HG03175 (cell line): ENCODE measurements around the gene TRAF3.
"Not testable (repeated sequence)": the region's sequence is repeated elsewhere in the genome, so short reads cannot be mapped to it uniquely, and the experiment has no call there.

Experiments
- ATAC-seq: cut with Tn5 transposase; IDR thresholded peaks from one replicate; pipeline ENCODE4 v1.9.1; 2021; ENCODE audit warnings: mild to moderate bottlenecking, moderate library complexity; ENCODE audit not compliant: unreplicated experiment

TRAF3 gene

DNA sequence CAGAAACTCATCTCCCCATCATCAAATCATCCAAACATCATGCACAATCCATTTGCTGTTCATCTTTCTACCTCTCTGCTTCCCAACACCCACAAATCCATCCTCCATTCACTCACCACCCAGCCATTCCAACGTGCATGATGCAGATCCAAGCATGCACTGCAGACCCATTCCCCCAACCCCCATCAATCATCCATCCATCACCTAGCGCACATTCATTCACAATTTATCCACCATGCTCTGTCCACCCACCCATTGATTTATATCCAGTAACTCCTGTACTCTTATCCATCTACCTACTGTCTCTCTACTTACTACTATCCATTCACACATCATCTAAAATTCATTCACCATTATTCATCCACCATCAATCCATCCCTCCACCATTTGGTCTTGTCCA lies 141.2 kb downstream of the TRAF3 start:
- ATAC-seq: no peak

DNA sequence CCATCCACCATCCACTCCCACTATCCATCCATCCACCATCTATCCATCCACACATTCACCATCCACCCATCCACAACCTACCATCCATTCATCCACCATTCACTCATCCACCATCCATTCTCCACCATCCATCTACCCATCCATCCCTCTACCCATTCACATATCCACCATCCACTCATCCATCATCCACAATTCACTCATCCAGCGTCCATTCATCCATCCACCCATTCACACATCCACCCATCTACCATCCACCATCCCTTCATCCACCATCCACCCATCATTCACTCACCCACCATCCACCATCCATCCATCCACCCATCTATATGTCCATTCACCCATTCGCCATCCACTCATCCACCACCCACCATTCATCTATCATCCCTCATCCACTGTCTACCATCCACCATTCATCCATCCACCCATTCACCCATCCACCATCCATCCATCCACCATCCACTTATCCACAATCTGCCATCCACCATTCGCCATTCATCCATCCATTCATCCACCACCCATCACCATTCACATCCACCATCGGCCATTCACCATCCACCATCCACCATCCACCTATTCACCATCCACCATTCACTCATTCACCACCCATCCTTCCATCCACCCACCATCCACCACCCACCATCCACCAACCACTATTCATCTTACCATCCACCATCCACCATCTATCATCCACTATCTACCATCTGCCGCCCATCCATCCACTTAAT lies 143.2 kb downstream of the TRAF3 start:
- no peak for ATAC-seq

DNA sequence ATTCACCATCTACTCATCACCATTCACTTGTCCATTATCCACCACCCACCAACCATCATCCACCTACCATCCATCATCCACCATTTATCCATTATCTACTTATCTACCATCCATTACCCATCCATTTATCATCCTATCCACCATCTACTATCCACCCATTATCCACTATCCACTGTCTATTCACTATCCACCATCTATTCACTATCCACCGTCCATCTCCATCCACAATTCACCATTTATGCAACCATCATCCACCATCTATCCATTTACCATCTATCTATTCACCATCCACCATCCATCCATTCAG lies 143.7 kb downstream of the TRAF3 start:
- no peak for ATAC-seq

DNA sequence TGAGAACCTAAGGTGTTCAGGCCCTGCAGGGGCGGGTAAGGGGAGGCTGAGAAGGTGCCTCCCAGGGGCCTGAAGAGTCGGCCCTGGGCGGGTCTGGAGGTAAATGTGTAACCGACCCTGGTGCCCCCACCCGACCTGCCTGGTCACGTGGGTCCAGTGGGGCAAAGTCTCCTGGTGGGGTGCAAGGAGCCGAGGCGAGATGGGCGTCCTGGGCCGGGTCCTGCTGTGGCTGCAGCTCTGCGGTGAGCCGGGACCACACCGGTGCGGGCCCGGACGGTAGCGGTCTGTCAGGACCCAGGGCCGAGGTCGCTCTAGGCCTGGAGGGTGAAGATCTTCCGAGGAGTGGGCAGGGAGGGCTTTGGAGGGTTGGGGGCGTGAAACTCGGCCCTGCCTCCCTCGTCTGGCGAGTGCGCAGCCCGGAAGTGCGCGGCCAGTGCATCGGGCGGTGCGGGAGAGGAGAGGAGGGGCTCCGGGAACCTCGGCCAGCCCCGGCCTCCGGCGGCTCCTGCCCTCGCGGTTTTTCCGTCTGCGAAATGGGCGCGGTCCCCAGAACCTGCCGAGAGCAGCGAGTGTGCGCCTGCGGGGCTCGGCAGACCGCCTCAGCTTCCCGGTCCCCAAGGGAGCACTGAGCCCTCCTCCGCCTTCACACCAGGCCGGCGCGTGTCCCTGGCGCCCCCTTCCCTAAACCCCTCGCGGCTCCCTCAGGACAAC lies 145.4 kb downstream of the TRAF3 start, which contains the start of gene AMN:
Gene AMN (plus strand): TSS at position 174 of the 711 bp plus-strand sequence. CDS start 26 bp downstream, at position 200.
- ATAC-seq: no peak

DNA sequence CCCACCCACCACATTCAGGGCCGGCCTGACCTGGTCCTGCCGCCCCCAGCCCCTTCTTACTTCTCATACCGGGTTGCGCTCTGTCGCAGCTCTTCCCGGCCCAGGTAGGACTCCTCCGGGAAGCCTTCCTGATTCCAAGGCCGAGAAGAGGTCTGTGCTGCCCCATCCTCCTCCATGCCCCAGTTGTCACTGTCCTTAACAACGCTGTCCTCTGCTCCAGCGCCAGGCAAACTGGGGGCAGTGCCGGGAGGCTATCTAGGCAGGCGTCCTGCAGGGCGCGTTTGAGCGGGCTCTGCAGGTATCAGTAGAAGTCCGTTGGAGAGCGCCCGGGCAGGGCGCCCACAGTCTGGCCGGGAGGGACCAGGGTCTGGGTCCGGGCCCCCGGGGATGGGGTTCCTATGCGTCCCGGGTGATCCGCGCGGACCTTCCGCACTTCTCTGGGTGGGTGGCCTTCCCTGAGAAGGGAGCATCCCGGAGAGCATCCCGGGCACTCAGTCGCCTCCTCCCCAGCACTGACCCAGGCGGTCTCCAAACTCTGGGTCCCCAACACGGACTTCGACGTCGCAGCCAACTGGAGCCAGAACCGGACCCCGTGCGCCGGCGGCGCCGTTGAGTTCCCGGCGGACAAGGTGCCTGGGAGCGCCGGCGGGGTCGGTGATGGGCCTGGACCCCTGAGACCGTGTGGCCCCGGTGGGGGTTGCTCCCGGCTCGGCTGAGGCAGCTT lies 146.1 kb downstream of the TRAF3 start:
- ATAC-seq: no peak

DNA sequence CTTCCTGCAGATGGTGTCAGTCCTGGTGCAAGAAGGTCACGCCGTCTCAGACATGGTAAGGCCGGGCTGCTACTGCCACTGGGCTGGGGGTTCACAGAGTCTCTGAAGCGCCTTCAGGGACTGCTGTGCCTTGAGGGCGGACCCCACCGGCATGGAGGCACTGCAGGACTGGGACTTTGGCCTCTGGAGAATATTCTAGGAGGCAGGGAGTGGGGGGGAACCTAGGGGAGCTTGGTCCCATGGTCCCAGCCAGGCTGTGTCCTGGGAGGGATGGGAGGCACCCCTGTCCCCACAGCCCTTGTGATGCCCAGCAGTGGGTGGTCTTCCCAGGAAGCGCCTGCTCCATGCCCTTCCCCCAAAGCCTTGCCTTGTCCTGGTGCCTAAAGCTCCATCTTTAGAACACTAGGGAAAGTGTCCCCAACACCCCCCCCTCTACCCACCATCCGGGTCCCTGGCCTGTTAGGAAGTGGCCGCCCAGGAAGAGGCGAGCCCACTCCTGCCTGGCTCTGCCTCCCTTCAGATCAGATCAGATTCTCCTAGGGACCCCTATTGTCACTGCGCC lies 146.8 kb downstream of the TRAF3 start:
- ATAC-seq: no peak

DNA sequence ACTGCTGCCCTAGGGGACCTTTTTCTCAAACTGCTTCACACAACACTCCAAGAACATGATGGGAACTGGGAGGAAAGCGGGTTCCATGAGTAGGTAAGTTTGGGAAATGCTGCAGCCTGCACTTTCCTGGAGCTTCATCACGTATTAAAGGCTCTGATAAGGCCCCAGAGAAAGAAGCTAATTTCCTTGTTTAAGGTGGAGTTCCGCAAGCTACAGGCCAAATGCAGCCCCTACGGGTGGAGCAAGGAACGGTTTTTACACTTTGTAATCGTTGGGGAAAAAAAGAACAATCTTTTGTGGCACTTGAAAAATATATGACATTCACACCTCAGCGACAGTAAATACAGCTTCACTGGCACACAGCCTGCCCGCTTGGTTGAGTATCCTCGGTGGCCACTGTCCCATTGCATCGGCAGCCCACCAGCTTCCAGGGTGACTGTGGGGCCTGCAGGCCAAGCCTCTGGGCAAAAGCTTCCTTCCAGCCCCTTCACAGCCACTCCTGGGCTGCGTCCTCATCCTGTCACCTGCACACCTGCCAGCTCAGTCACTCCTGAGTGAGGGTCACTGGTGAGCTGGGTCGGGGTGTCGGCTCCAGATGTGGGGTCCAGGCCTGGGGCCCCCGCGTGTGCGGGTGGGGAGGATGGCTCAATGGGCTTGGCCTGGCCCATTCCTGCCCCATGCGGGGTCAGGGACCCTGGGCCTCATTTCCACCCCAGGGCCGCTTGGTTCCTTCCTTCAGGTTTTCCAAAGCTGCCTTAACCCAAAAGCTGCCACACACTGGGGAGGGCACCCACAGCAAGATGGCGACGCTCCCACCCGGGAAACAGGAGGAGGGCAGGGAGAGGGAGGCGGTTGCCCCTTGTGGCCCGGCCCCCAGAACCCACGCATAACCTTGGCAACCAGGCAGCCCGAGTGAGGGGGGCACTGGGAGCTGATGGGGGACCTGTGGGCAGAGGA lies 147.7 kb downstream of the TRAF3 start:
- no peak for ATAC-seq

DNA sequence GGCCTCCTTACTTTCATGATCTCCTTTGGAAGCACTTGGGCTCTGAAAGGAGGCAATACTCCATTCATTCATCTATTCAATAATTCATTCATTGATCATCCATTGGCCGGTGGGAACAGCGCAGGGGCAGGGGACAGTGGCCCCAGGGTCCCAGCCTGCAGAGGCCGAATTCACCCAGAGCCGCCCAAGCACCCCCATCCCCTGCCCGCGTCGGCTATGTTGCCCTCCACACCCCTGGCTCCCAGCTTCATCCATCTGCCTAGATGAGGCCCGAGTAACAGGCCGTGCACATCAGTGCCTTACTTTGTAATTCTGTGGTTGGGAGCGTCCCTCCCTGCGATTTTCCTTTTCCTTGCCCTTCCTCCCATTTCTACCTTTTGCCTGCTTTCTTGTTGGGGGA lies 148.4 kb downstream of the TRAF3 start:
- ATAC-seq: no peak

DNA sequence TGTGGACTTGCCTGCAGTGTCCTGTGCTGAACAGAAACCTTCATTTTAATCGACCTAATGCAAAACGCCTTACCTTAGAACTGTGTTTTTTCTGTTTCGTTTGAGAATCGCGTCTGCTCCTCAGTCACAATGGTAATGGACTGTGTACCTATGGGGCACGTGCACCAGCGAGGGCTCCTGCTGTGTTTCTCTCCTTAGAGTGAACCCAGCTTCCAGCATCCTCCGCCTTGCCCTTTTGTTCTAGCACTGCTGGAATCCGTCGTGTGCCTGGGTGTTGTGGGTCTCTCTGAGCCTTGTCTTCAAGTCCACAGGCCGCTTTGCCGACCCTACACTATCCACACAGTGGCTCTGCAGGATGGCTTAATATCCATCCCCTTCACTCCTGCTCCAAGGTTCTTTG lies 148.9 kb downstream of the TRAF3 start:
- no peak for ATAC-seq

DNA sequence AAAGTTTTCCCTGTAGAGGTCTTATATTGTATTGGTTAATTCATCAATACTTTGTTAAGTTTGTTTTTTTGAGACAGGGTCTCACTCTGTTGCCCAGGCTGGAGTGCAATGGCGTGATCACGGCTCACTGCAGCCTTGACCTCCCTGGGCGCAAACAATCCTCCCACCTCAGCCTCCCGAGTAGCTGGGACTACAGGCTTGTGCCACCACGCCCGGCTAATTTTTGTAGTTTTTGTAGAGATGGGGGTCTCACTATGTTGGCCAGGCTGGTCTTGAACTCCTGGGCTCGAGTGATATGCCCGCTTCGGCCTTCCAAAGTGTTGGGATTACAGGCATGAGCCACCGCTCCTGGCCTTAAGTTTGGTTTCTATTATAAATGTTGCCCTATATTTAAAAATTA lies 149.6 kb downstream of the TRAF3 start:
- not testable (repeated sequence) for ATAC-seq

DNA sequence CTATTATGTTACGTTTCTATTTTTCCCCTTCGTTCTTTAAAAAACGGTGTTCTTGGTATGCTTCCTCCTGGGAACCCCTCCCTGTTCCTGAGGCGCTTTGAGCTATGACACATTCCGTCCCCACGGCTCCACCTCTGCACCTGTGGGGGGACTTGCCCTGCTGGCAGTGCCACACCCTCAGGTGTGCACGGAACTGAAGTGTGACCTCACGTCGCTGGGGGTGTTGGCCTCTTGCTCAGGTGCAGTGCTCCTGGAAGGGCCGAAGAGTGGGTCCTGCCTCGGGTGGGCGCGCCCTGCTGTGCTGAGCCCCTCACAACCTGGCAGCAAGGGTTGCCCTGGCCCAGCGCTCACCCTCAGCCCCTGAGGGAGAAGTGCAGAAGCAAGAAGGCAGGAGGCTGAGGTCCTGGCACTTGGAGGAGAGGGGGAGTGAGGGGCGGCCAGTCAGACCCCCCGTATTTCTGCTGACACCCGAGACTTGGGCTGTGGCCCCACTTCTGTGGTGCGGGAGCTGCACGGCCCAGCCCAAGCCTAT lies 150.2 kb downstream of the TRAF3 start:
- no peak for ATAC-seq

DNA sequence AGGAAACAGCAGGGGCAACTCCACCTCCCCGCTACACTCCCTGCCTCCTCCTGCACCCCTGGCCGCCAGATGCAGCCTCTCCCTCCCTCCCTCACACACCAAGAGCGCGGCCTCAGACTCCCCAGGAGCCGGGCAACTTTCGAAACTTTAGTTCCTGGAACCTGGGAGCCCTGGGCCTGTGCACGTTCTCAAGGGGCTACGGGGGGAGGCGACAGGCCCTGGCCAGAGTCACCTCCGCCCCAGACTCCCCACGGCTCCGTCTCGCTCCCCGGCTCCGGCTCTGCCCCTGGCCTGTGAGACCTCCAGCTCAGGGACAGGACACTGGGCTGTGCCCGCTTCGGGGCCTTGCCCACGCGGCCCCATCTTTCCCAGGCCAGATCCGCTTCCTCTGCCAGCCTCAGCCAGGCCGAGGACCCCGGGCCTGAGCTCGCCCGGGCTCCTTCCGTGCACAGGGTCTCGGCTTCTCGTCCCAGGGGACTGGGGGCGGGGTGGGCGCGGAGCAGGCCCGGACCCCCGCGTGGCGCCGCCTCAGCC lies 150.7 kb downstream of the TRAF3 start:
- ATAC-seq: peak; percentile 10

DNA sequence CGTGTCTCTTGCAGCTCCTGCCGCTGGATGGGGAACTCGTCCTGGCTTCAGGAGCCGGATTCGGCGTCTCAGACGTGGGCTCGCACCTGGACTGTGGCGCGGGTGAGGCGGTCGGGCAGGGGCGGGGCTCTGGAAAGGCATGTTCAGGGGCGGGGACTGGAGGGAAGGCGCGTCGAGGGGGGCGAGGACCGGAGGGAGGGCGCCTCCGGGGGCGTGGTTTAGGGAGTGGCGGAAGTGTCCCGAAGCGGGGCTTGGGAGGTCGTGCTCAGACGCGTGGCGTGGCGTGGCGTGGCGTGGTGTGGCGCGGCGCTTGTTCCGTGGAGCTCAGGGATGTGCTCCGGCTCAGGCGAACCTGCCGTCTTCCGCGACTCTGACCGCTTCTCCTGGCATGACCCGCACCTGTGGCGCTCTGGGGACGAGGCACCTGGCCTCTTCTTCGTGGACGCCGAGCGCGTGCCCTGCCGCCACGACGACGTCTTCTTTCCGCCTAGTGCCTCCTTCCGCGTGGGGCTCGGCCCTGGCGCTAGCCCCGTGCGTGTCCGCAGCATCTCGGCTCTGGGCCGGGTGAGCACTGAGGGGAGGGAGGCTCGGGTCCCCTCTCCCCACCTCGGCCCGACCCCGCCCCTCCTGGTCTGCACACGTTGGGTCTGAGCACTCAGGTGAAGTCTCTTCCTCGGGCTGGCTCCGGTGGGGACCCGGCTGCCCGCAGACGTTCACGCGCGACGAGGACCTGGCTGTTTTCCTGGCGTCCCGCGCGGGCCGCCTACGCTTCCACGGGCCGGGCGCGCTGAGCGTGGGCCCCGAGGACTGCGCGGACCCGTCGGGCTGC lies 151.4 kb downstream of the TRAF3 start:
- peak; percentile 53 for ATAC-seq

DNA sequence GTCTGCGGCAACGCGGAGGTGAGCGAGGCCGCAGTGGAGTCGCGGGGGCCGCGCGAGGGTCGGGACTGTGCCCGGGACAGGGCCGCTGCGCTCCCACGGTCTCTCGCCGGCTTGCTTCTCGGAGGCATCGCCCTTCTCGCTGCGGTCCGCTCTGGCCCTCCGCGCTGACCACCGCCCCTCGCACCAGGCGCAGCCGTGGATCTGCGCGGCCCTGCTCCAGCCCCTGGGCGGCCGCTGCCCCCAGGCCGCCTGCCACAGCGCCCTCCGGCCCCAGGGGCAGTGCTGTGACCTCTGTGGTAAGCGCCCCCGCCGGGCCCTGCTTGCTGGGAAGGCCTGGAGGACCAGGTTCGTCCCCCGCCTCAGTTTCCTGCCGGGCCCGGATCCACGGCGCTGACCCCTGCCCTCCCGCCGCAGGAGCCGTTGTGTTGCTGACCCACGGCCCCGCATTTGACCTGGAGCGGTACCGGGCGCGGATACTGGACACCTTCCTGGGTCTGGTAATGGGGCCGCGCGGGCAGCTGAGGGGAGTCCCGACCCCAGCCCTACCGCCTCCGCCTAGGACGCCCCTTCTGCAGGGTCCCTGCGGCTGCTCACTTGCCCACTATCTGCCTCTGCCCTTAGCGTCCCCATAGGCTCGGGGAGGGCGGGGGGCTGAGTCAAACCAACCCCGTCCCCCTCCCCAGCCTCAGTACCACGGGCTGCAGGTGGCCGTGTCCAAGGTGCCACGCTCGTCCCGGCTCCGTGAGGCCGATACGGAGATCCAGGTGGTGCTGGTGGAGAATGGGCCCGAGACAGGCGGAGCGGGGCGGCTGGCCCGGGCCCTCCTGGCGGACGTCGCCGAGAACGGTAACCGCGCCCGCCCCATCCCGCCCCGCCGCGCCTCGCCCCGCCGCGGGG lies 152.2 kb downstream of the TRAF3 start:
- no peak for ATAC-seq

DNA sequence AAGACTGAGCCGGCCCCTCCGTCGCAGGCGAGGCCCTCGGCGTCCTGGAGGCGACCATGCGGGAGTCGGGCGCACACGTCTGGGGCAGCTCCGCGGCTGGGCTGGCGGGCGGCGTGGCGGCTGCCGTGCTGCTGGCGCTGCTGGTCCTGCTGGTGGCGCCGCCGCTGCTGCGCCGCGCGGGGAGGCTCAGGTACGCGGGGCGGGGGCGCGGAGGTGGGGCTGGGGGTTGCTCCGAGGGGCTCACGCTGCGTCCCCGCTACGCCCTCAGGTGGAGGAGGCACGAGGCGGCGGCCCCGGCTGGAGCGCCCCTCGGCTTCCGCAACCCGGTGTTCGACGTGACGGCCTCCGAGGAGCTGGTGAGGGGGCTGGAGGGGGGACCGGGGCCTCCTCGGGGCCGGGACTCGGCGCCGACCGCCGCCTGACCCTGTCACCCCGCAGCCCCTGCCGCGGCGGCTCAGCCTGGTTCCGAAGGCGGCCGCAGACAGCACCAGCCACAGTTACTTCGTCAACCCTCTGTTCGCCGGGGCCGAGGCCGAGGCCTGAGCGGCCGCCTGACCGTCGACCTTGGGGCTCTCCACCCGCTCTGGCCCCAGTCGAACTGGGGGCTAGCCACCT lies 153.0 kb downstream of the TRAF3 start:
- no peak for ATAC-seq

DNA sequence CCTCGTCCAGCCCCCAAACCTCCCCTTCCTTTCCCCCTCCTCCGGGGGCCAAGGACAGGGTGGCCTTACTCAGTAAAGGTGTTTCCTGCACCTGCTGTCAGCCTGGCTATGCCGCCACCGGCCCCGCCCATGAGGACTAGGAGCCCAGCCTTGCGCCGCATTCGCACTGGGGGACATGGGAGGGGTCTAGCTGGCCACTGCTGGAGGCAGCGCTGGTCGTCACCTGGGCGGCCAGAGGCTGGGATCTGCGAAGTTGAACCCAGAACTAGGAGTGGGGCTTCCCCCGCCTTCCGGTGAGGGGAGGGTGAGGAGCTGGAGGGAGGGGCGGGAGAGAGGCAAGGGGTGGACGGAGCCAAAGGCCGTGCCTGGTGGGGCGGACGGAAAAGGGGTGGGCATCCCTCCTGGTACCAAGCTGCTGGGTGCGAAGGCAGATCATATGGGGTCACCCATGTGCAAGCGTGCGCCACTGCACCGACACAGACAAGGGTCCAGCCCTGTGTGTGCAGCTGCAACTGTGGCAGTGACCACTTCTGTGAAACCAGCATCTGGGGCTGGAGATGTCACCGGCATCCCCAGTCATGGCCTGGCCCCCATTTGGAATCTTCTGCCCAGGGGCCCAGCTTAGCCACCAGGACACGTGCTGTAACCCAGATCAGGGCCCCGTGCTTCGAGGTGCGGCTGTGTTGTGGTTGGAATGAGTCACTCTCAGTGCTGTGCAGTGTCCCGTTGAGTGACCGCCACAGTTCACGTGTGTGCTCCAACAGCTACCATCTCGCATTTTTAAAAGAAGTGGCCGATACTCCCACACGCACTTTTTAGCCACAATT lies 153.7 kb downstream of the TRAF3 start:
- no peak for ATAC-seq
